ENCODE measurements around the gene NKTR. TPM values are rescaled to one million over a fixed set of nuclear protein-coding genes. Genes with fewer than 3 reads are reported as not detected.

The NKTR gene
- total and polyA plus RNA-seq, 9 of the 15 experiments (the other 6 are each of a cell fraction or from before 2014, with no cell fraction given), result 19.7 to 123 (median 92.6) TPM

DNA sequence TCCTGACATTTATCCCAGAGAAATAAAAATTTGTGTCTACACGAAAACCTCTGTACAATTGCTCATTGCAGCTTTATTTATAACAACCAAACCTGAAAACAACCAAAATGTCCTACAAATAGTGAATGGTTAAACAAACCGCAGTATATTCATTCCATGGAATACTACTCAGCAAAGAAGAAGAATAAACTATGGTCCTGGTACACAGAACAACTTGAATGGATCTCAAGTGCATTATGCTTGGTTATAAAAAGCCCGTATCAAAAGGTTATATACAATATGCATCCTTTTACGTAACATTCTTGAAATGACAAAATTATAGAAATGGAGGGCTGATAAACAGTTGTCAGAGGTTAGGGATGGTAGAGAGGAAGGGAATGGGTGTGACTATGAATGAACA, 22.4 kb upstream of the NKTR start:
- intact Hi-C loops (cut with micrococcal nuclease), result loop anchor here (10.0 kb wide), 2 partner anchors 257 to 307 kb away; no protein-coding TSS in a partner anchor
- Histone ChIP-seq H3K27me3 (ENCODE audit: control insufficient read depth in 2 of 2, insufficient read depth in 2 of 2, low read length in 2 of 2) (no peaks in the 10 kb centered on the region), H4K20me1 (replicated peaks; ENCODE audit: control insufficient read depth, insufficient read depth, low read length) (no peaks in the 10 kb centered on the region), H2AFZ (ENCODE audit: low read depth, low read length) (no peak overlapping the region), H3K36me3 (ENCODE audit: control insufficient read depth, insufficient read depth, low read length) (peaks cover 10% of the 10 kb centered on the region; the same call in 2 of the 3 replicates), H3K79me2 (ENCODE audit: control insufficient read depth, insufficient read depth, low read length) (peaks cover 66% of the 10 kb centered on the region), H3K27ac (ENCODE audit: extremely low read depth, low read depth, low read length) (no peak overlapping the region), H3K9ac (ENCODE audit: insufficient read depth in 1 of 2, low read depth in 2 of 2, low read length in 2 of 2) (no peak overlapping the region), H3K4me2 (ENCODE audit: insufficient read depth, low read length) (no peak overlapping the region), H3K4me3 (no peak overlapping the region), H3K4me1 (replicated peaks in 1 of 2; ENCODE audit: control insufficient read depth in 2 of 2, insufficient read depth in 2 of 2, low read length in 2 of 2) (peaks cover 7 to 16% of the 10 kb centered on the region in 2 experiments; a peak in 3 of 5 replicates), H3K9me3 (replicated peaks; ENCODE audit: control insufficient read depth, insufficient read depth, low read depth, low read length) (no peaks in the 10 kb centered on the region), H3K9me1 (ENCODE audit: control insufficient read depth, insufficient read depth, low read length) (no peaks in the 10 kb centered on the region)
- no peak for DNase-seq (ENCODE audit: extremely low read depth in 1 of 4, low spot score in 3 of 4)
- FAIRE-seq, result no peak
- BruUV-seq (replicated peaks), result no TSS peak
- 81% methylated on average over 4 of the region's 4 CpGs for WGBS (ENCODE audit: insufficient coverage, low coverage, missing lambda C conversion rate)
- in situ Hi-C loops (cut with MboI), result loop anchor here (10.0 kb wide), 1 partner anchor 167 kb away; no protein-coding TSS in a partner anchor
- TF ChIP-seq FOS (IDR thresholded peaks at IDR 0.05; ENCODE audit: extremely low read depth, insufficient read length) (no peak), JUND (IDR thresholded peaks at IDR 0.05; ENCODE audit: borderline replicate concordance, low read depth, low read length) (no peak), JUND (tag; IDR thresholded peaks at IDR 0.05; ENCODE audit: borderline replicate concordance, low read depth, low read length) (no peak), MCM5 (IDR thresholded peaks at IDR 0.05; ENCODE audit: low read depth) (no peak), ZFP30 (CRISPR knock-in tag; IDR thresholded peaks at IDR 0.05; ENCODE audit: borderline replicate concordance) (no peak), ZMIZ1 (IDR thresholded peaks at IDR 0.05; ENCODE audit: low read depth in 2 of 2, low read length in 2 of 2) (no peak), MTA2 (IDR thresholded peaks at IDR 0.05; ENCODE audit: low read depth) (no peak), ZNF146 (CRISPR knock-in tag; IDR thresholded peaks at IDR 0.05; ENCODE audit: unreplicated experiment) (peak; percentile 92), SMARCE1 (IDR thresholded peaks at IDR 0.05) (no peak), RBM25 (IDR thresholded peaks at IDR 0.05; ENCODE audit: low read depth, low read length, severe bottlenecking) (peak; percentile 55)
- TF ChIP-seq, protein P1, sequence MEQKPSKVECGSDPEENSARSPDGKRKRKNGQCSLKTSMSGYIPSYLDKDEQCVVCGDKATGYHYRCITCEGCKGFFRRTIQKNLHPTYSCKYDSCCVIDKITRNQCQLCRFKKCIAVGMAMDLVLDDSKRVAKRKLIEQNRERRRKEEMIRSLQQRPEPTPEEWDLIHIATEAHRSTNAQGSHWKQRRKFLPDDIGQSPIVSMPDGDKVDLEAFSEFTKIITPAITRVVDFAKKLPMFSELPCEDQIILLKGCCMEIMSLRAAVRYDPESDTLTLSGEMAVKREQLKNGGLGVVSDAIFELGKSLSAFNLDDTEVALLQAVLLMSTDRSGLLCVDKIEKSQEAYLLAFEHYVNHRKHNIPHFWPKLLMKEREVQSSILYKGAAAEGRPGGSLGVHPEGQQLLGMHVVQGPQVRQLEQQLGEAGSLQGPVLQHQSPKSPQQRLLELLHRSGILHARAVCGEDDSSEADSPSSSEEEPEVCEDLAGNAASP (IDR thresholded peaks at IDR 0.05), result no peak
- TF ChIP-seq, protein P2, sequence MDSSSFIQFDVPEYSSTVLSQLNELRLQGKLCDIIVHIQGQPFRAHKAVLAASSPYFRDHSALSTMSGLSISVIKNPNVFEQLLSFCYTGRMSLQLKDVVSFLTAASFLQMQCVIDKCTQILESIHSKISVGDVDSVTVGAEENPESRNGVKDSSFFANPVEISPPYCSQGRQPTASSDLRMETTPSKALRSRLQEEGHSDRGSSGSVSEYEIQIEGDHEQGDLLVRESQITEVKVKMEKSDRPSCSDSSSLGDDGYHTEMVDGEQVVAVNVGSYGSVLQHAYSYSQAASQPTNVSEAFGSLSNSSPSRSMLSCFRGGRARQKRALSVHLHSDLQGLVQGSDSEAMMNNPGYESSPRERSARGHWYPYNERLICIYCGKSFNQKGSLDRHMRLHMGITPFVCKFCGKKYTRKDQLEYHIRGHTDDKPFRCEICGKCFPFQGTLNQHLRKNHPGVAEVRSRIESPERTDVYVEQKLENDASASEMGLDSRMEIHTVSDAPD (CRISPR knock-in tag; IDR thresholded peaks at IDR 0.05), result no peak
- CTCF ChIA-PET (ENCODE audit: low intra/inter-chr PET ratio), result no interaction called here
- ATAC-seq, result no peak
- POLR2A ChIA-PET, result interaction anchor here (0.7 to 1.4 kb wide), 2 partner anchors 13 to 19 kb away, joined by 3 to 4 read pairs; partner anchors contain the start of gene SS18L2

All from K562 (cell line).